Liver (tissue), 9 donors: ENCODE measurements around the gene STOM. TPM values are rescaled to one million over a fixed set of nuclear protein-coding genes. Genes with fewer than 3 reads are reported as not detected.

Experiments
- DNase-seq: peaks from one replicate; pipeline ENCODE4 v3.0.0-alpha.2; 2017; ENCODE audit warnings: low spot score
- H3K27ac ChIP-seq, 2 donors: one replicate each; pipeline ENCODE4 v1.7.0; 2013; ENCODE audit warnings: inconsistent platforms in 2 of 2, low read length in 2 of 2, control low read depth in 1 of 2, low read depth in 1 of 2, mild to moderate bottlenecking in 1 of 2
- H3K27me3 ChIP-seq, 4 donors: one replicate each; pipeline versions ENCODE4 v1.6.1 to v1.7.0; 2013; ENCODE audit warnings: low read length in 3 of 4, inconsistent platforms in 1 of 4, mild to moderate bottlenecking in 1 of 4, moderate library complexity in 1 of 4; ENCODE audit not compliant: control insufficient read depth in 4 of 4, insufficient read depth in 4 of 4
- H3K36me3 ChIP-seq, 4 donors: one replicate each; pipeline versions ENCODE4 v1.6.1 to v1.7.0; 2013; ENCODE audit warnings: low read length in 3 of 4, mild to moderate bottlenecking in 3 of 4, low read depth in 1 of 4, moderate library complexity in 1 of 4; ENCODE audit not compliant: control insufficient read depth in 4 of 4, insufficient read depth in 3 of 4
- H3K4me1 ChIP-seq, 4 donors: one replicate each; pipeline versions ENCODE4 v1.6.1 to v1.7.0; 2013; ENCODE audit warnings: low read length in 3 of 4, mild to moderate bottlenecking in 3 of 4, moderate library complexity in 1 of 4; ENCODE audit not compliant: control insufficient read depth in 4 of 4, insufficient read depth in 4 of 4
- H3K4me3 ChIP-seq, 3 donors: one replicate each; pipeline versions ENCODE4 v1.6.1 to v1.7.0; 2013; ENCODE audit warnings: low read length in 3 of 3, control low read depth in 1 of 3, low read depth in 1 of 3, mild to moderate bottlenecking in 1 of 3
- H3K9ac ChIP-seq, 2 donors: one replicate each; pipeline ENCODE4 v1.7.0; 2013; ENCODE audit warnings: low read length in 2 of 2, mild to moderate bottlenecking in 2 of 2, moderate library complexity in 2 of 2, control low read depth in 1 of 2, low read depth in 1 of 2
- H3K9me3 ChIP-seq, 4 donors: one replicate each; pipeline versions ENCODE4 v1.6.1 to v1.7.0; 2013; ENCODE audit warnings: low read length in 3 of 4; ENCODE audit not compliant: control insufficient read depth in 4 of 4
- EGR1 ChIP-seq, 2 donors: IDR thresholded peaks; 2 replicates each; pipeline ENCODE4 v1.6.1; 2016 to 2018; ENCODE audit warnings: antibody characterized with exemption in 2 of 2, low read depth in 2 of 2
- FOXA1 ChIP-seq: IDR thresholded peaks from 2 replicates; pipeline ENCODE4 v1.6.1; 2016; ENCODE audit warnings: antibody characterized with exemption
- GABPA ChIP-seq, 2 donors: IDR thresholded peaks in 1 of 2; conservative IDR thresholded peaks in 1 of 2; 2 replicates each; pipeline ENCODE4 v1.6.1; 2016; ENCODE audit warnings: antibody characterized with exemption in 2 of 2, mild to moderate bottlenecking in 1 of 2, moderate library complexity in 1 of 2
- HNF4A ChIP-seq, 2 donors: conservative IDR thresholded peaks; 2 replicates each; pipeline ENCODE4 v1.6.1; 2016; ENCODE audit warnings: antibody characterized with exemption in 2 of 2, mild to moderate bottlenecking in 2 of 2
- HNF4G ChIP-seq: IDR thresholded peaks from 2 replicates; pipeline ENCODE4 v1.6.1; 2016; ENCODE audit warnings: antibody characterized with exemption
- JUND ChIP-seq, 2 donors: IDR thresholded peaks; 2 replicates each; pipeline ENCODE4 v1.6.1; 2016; ENCODE audit warnings: antibody characterized with exemption in 2 of 2
- NR2F2 ChIP-seq: IDR thresholded peaks from 2 replicates; pipeline ENCODE4 v1.6.1; 2016; ENCODE audit warnings: antibody characterized with exemption
- RAD21 ChIP-seq, 2 donors: IDR thresholded peaks; 2 replicates each; pipeline ENCODE4 v1.6.1; 2016; ENCODE audit warnings: antibody characterized with exemption in 2 of 2, mild to moderate bottlenecking in 2 of 2
- RXRA ChIP-seq, 2 donors: IDR thresholded peaks; 2 replicates each; pipeline ENCODE4 v1.6.1; 2017 to 2018; ENCODE audit warnings: antibody characterized with exemption in 2 of 2, mild to moderate bottlenecking in 1 of 2
- SP1 ChIP-seq: IDR thresholded peaks from 2 replicates; pipeline ENCODE4 v1.6.1; 2018; ENCODE audit warnings: antibody characterized with exemption, mild to moderate bottlenecking
- TAF1 ChIP-seq: conservative IDR thresholded peaks from 2 replicates; pipeline ENCODE4 v1.6.1; 2016; ENCODE audit warnings: antibody characterized with exemption, mild to moderate bottlenecking
- YY1 ChIP-seq: IDR thresholded peaks from 2 replicates; pipeline ENCODE4 v1.6.1; 2016; ENCODE audit warnings: antibody characterized with exemption, mild to moderate bottlenecking
- WGBS: extraction: QIAGEN DNeasy Blood & Tissue Kit; methylation state at CpG from one replicate; pipeline ENCODE4 v1.1.7; 2013; 5-methylcytosine and 5-hydroxymethylcytosine counted together
- polyA plus RNA-seq, 2 donors: library from polyadenylated mRNA; stranded (reverse) in 1 of 2; unstranded in 1 of 2; fragments of 200-250 nt in 1 of 2; fragments of >200 nt in 1 of 2; fragmentation: Nextera tagmentation in 1 of 2; extraction: Ambion mirVana in 1 of 2; gene quantifications; one replicate each; pipeline versions ENCODE4 v1.2.1 to v1.2.3, GENCODE V29; 2013 to 2015
- total RNA-seq, 2 donors: library from RNA; depleted of rRNA; stranded (reverse); fragments of >200 nt; gene quantifications; one replicate each; pipeline ENCODE4 v1.2.3, GENCODE V29; 2014
- TF ChIP-seq, protein P1 (sequence below): IDR thresholded peaks from 2 replicates; pipeline ENCODE4 v1.6.1; 2016; ENCODE audit warnings: antibody characterized with exemption
- TF ChIP-seq, protein P2 (sequence below): fragments of 150-350 bp; IDR thresholded peaks from 2 replicates; pipeline ENCODE4 v1.5.1; 2017; ENCODE audit warnings: improper control_type of control experiment, low read depth, low read length; ENCODE audit not compliant: missing input control
- TF ChIP-seq, protein P3 (sequence below): IDR thresholded peaks from 2 replicates; pipeline ENCODE4 v1.6.1; 2016; ENCODE audit warnings: antibody characterized with exemption
- TF ChIP-seq, protein P4 (sequence below): IDR thresholded peaks from 2 replicates; pipeline ENCODE4 v1.6.1; 2016; ENCODE audit warnings: antibody characterized with exemption, mild to moderate bottlenecking
- donor health status: healthy.
- donor health status: healthy.
- donor health status: healthy.
- donor health status: healthy.
- donor health status: healthy.

Gene STOM
- total and polyA plus RNA-seq, 4 donors: 150 to 398 (median 265) TPM

DNA sequence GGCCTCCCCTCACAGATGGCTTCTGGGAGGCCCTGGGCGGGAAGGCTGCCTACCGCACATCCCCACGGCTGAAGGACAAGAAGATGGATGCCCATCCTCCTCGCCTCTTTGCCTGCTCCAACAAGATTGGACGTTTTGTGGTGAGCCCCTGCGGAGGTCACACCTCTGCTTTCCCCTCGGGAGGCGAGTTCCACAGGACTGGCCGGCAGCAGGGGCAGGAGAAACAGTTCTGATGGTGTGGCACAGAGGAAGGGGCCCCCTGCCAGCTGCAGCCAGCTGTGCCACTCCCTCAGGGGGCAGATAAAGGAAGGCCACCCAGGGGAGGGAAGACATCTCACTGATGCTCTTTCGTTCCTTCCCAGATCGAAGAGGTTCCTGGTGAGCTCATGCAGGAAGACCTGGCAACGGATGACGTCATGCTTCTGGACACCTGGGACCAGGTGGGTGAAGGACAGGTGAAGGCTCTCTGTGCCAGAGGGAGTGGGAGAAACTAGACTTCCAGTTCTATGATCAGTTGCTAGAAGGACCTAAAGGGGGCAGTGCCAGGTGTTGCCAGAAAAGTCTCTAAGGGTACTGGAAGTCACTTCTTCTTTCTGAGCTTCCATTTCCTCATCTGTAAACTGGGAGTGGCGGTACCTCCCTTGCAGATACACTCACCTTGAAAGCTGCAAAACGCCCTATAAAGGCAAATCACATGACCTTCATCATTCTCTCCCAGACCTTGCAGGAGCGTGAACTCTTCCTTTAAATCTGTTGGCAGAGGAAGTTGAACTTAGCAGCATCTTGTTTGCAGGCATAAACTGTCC lies 41.0 kb downstream of the STOM start:
- H3K4me1 ChIP-seq: peaks cover 0 to 19% (median 15%) of the 10 kb centered on the region in 4 donors
- H3K9ac ChIP-seq: no peak overlapping the region
- H3K4me3 ChIP-seq: no peak overlapping the region
- WGBS: 94% methylated on average over 16 of the region's 16 CpGs
- no peak overlapping the region for H3K27ac ChIP-seq
- TF ChIP-seq YY1: no peak
- TF ChIP-seq TAF1: no peak
- TF ChIP-seq JUND (IDR thresholded peaks at IDR 0.05): no peak
- no peak for TF ChIP-seq FOXA1
- TF ChIP-seq, protein P1, sequence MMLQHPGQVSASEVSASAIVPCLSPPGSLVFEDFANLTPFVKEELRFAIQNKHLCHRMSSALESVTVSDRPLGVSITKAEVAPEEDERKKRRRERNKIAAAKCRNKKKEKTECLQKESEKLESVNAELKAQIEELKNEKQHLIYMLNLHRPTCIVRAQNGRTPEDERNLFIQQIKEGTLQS: no peak
- TF ChIP-seq EGR1 (IDR thresholded peaks at IDR 0.05; ENCODE audit: low read depth in 2 of 2): no peak
- TF ChIP-seq, protein P2, sequence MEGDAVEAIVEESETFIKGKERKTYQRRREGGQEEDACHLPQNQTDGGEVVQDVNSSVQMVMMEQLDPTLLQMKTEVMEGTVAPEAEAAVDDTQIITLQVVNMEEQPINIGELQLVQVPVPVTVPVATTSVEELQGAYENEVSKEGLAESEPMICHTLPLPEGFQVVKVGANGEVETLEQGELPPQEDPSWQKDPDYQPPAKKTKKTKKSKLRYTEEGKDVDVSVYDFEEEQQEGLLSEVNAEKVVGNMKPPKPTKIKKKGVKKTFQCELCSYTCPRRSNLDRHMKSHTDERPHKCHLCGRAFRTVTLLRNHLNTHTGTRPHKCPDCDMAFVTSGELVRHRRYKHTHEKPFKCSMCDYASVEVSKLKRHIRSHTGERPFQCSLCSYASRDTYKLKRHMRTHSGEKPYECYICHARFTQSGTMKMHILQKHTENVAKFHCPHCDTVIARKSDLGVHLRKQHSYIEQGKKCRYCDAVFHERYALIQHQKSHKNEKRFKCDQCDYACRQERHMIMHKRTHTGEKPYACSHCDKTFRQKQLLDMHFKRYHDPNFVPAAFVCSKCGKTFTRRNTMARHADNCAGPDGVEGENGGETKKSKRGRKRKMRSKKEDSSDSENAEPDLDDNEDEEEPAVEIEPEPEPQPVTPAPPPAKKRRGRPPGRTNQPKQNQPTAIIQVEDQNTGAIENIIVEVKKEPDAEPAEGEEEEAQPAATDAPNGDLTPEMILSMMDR: no peak
- TF ChIP-seq, protein P3, sequence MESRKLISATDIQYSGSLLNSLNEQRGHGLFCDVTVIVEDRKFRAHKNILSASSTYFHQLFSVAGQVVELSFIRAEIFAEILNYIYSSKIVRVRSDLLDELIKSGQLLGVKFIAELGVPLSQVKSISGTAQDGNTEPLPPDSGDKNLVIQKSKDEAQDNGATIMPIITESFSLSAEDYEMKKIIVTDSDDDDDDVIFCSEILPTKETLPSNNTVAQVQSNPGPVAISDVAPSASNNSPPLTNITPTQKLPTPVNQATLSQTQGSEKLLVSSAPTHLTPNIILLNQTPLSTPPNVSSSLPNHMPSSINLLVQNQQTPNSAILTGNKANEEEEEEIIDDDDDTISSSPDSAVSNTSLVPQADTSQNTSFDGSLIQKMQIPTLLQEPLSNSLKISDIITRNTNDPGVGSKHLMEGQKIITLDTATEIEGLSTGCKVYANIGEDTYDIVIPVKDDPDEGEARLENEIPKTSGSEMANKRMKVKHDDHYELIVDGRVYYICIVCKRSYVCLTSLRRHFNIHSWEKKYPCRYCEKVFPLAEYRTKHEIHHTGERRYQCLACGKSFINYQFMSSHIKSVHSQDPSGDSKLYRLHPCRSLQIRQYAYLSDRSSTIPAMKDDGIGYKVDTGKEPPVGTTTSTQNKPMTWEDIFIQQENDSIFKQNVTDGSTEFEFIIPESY: no peak
- no peak for TF ChIP-seq SP1
- no peak for TF ChIP-seq HNF4G
- no peak for TF ChIP-seq NR2F2
- TF ChIP-seq HNF4A (conservative IDR thresholded peaks at IDR 0.05): no peak
- TF ChIP-seq RAD21 (IDR thresholded peaks at IDR 0.05): no peak
- TF ChIP-seq, protein P4, sequence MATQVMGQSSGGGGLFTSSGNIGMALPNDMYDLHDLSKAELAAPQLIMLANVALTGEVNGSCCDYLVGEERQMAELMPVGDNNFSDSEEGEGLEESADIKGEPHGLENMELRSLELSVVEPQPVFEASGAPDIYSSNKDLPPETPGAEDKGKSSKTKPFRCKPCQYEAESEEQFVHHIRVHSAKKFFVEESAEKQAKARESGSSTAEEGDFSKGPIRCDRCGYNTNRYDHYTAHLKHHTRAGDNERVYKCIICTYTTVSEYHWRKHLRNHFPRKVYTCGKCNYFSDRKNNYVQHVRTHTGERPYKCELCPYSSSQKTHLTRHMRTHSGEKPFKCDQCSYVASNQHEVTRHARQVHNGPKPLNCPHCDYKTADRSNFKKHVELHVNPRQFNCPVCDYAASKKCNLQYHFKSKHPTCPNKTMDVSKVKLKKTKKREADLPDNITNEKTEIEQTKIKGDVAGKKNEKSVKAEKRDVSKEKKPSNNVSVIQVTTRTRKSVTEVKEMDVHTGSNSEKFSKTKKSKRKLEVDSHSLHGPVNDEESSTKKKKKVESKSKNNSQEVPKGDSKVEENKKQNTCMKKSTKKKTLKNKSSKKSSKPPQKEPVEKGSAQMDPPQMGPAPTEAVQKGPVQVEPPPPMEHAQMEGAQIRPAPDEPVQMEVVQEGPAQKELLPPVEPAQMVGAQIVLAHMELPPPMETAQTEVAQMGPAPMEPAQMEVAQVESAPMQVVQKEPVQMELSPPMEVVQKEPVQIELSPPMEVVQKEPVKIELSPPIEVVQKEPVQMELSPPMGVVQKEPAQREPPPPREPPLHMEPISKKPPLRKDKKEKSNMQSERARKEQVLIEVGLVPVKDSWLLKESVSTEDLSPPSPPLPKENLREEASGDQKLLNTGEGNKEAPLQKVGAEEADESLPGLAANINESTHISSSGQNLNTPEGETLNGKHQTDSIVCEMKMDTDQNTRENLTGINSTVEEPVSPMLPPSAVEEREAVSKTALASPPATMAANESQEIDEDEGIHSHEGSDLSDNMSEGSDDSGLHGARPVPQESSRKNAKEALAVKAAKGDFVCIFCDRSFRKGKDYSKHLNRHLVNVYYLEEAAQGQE: no peak
- no peak for TF ChIP-seq RXRA (IDR thresholded peaks at IDR 0.05)
- no peak for TF ChIP-seq GABPA (IDR thresholded peaks at IDR 0.05 in 1 of 2, conservative IDR thresholded peaks at IDR 0.05 in 1 of 2)
- no peaks in the 10 kb centered on the region for H3K9me3 ChIP-seq
- DNase-seq: no peak
- H3K36me3 ChIP-seq: peaks cover 5 to 25% (median 8%) of the 10 kb centered on the region in 4 donors
- H3K27me3 ChIP-seq: no peaks in the 10 kb centered on the region
